LNCAP (cell line): ENCODE data around the gene ZSWIM2.

Experiments used
- CTCF ChIP-seq: fragments of 450-650 bp; IDR thresholded peaks from 2 replicates; pipeline ENCODE4 v1.5.1; 2017; ENCODE audit warnings: mild to moderate bottlenecking

Gene ZSWIM2

GRCh38 chr2:186848873-186849578, at the start of gene ZSWIM2:
TSS of gene ZSWIM2 (minus strand) at chr2:186849170. CDS start at chr2:186849130, 40 bp downstream.
- no peak for TF ChIP-seq CTCF

GRCh38 chr2:186895451-186895850, 46.5 kb upstream of the ZSWIM2 start:
- no peak for TF ChIP-seq CTCF

GRCh38 chr2:186894478-186894877, 45.5 kb upstream of the ZSWIM2 start:
- TF ChIP-seq CTCF, result no peak

- TF ChIP-seq CTCF, result no peak
These were observed 43.9 kb upstream of the ZSWIM2 start for GRCh38 chr2:186892821-186893220.

GRCh38 chr2:186891185-186891621, 42.2 kb upstream of the ZSWIM2 start:
- TF ChIP-seq CTCF, result no peak

- no peak for TF ChIP-seq CTCF
These were observed 40.3 kb upstream of the ZSWIM2 start for GRCh38 chr2:186889101-186889879.

- no peak for TF ChIP-seq CTCF
These were observed 38.4 kb upstream of the ZSWIM2 start for GRCh38 chr2:186887107-186888090.
